ENCODE measurements around the gene CORO2A.
"Not testable (repeated sequence)": the region's sequence is repeated elsewhere in the genome, so short reads cannot be mapped to it uniquely, and the experiment has no call there.

CORO2A gene

GRCh38 chr9:98175762-98176161 lies 16.7 kb downstream of the CORO2A start:
- no peak for DNase-seq (ENCODE audit: low read depth, low spot score)
- no peak overlapping the region for H3K27ac ChIP-seq

GRCh38 chr9:98175028-98175569 lies 17.3 kb downstream of the CORO2A start:
- no peak overlapping the region for H3K27ac ChIP-seq
- no peak for DNase-seq (ENCODE audit: low read depth, low spot score)

- H3K27ac ChIP-seq; DNase-seq (ENCODE audit: low read depth, low spot score): not testable (repeated sequence)
Measured at GRCh38 chr9:98174502-98174918, 17.9 kb downstream of the CORO2A start.

- DNase-seq (ENCODE audit: low read depth, low spot score), result no peak
- no peak overlapping the region for H3K27ac ChIP-seq
Measured at GRCh38 chr9:98173181-98173580, 19.3 kb downstream of the CORO2A start.

- no peak overlapping the region for H3K27ac ChIP-seq
- DNase-seq (ENCODE audit: low read depth, low spot score), result no peak
Measured at GRCh38 chr9:98172604-98173003, 19.8 kb downstream of the CORO2A start.

- no peak for DNase-seq (ENCODE audit: low read depth, low spot score)
- H3K27ac ChIP-seq, result no peak overlapping the region
Measured at GRCh38 chr9:98171176-98171925, 21.1 kb downstream of the CORO2A start.

GRCh38 chr9:98168941-98169488 lies 23.4 kb downstream of the CORO2A start:
- peak overlapping the region; percentile 56 for H3K27ac ChIP-seq
- DNase-seq (ENCODE audit: low read depth, low spot score), result no peak

GRCh38 chr9:98168153-98168780 lies 24.2 kb downstream of the CORO2A start:
- peak overlapping the region; percentile 56 for H3K27ac ChIP-seq
- no peak for DNase-seq (ENCODE audit: low read depth, low spot score)

GRCh38 chr9:98164912-98165311 lies 27.5 kb downstream of the CORO2A start:
- H3K27ac ChIP-seq, result no peak overlapping the region
- no peak for DNase-seq (ENCODE audit: low read depth, low spot score)

GRCh38 chr9:98162613-98163012 lies 29.8 kb downstream of the CORO2A start:
- peak; percentile 89 for DNase-seq (ENCODE audit: low read depth, low spot score)
- H3K27ac ChIP-seq, result peak overlapping the region; percentile 80

- DNase-seq (ENCODE audit: low read depth, low spot score), result no peak
- H3K27ac ChIP-seq, result no peak overlapping the region
Measured at GRCh38 chr9:98161851-98162250, 30.6 kb downstream of the CORO2A start.

- H3K27ac ChIP-seq, result no peak overlapping the region
Measured at GRCh38 chr9:98159790-98160189, 32.6 kb downstream of the CORO2A start.

GRCh38 chr9:98159301-98159700 lies 33.1 kb downstream of the CORO2A start:
- DNase-seq (ENCODE audit: low read depth, low spot score), result no peak
- H3K27ac ChIP-seq, result no peak overlapping the region

More at GRCh38 chr9:98159790-98160189, 32.6 kb downstream of the CORO2A start:
- DNase-seq (ENCODE audit: low read depth, low spot score), result no peak

GRCh38 chr9:98158071-98158831 lies 34.2 kb downstream of the CORO2A start:
- DNase-seq (ENCODE audit: low read depth, low spot score), result no peak
- H3K27ac ChIP-seq, result no peak overlapping the region

- no peak for DNase-seq (ENCODE audit: low read depth, low spot score)
- no peak overlapping the region for H3K27ac ChIP-seq
Measured at GRCh38 chr9:98157372-98157771, 35.1 kb downstream of the CORO2A start.

GRCh38 chr9:98154678-98155077 lies 37.8 kb downstream of the CORO2A start:
- DNase-seq (ENCODE audit: low read depth, low spot score), result no peak

GRCh38 chr9:98152526-98152925 lies 39.9 kb downstream of the CORO2A start:
- no peak for DNase-seq (ENCODE audit: low read depth, low spot score)
- H3K27ac ChIP-seq, result no peak overlapping the region

More at GRCh38 chr9:98154678-98155077, 37.8 kb downstream of the CORO2A start:
- H3K27ac ChIP-seq, result no peak overlapping the region

- DNase-seq (ENCODE audit: low read depth, low spot score), result no peak
- H3K27ac ChIP-seq, result no peak overlapping the region
Measured at GRCh38 chr9:98150721-98151120, 41.7 kb downstream of the CORO2A start.

GRCh38 chr9:98150164-98150563 lies 42.3 kb downstream of the CORO2A start:
- no peak for DNase-seq (ENCODE audit: low read depth, low spot score)
- H3K27ac ChIP-seq, result no peak overlapping the region

- peak overlapping the region; percentile 99 for H3K27ac ChIP-seq
- no peak for DNase-seq (ENCODE audit: low read depth, low spot score)
Measured at GRCh38 chr9:98149422-98149821, 43.0 kb downstream of the CORO2A start.
